GM19099 (cell line): ENCODE results near the gene FGF22.

ENCODE experiments used
- POLR2A ChIP-seq: IDR thresholded peaks from 3 replicates; pipeline ENCODE4 v1.6.1; 2011; ENCODE audit warnings: low read depth; ENCODE audit not compliant: insufficient read length; ENCODE audit errors: extremely low read depth

Gene FGF22

GRCh38 chr19:688214-688613 is 48.5 kb downstream of the FGF22 start:
- TF ChIP-seq POLR2A: no peak

GRCh38 chr19:688992-689391 is 49.3 kb downstream of the FGF22 start:
- TF ChIP-seq POLR2A: no peak

GRCh38 chr19:690203-690602 is 50.5 kb downstream of the FGF22 start:
- TF ChIP-seq POLR2A: no peak
